NCI-H146 treated with DMSO at 0.1 percent for 48 hours (cell line): ENCODE results near the gene SEMA4B.
"Not testable (repeated sequence)": the region's sequence is repeated elsewhere in the genome, so short reads cannot be mapped to it uniquely, and the experiment has no call there.

Experiments
- DNase-seq: peaks from one replicate; lab custom pipeline; 2025; ENCODE audit not compliant: unreplicated experiment; lab: John Stamatoyannopoulos, UW

SEMA4B gene

GRCh38 chr15:90178468-90179435 is 22.4 kb upstream of the SEMA4B start:
- no peak for DNase-seq

- DNase-seq = no peak
Observed at GRCh38 chr15:90181776-90182175, 19.4 kb upstream of the SEMA4B start.

GRCh38 chr15:90184119-90184785 is 16.9 kb upstream of the SEMA4B start:
- peak; percentile 16 for DNase-seq

GRCh38 chr15:90184786-90185704 is 16.1 kb upstream of the SEMA4B start:
- DNase-seq = peak; percentile 56

- no peak for DNase-seq
Observed at GRCh38 chr15:90187257-90187868, 13.8 kb upstream of the SEMA4B start.

- DNase-seq = not testable (repeated sequence)
Observed at GRCh38 chr15:90188065-90188464, 13.1 kb upstream of the SEMA4B start.

GRCh38 chr15:90188914-90189748 is 12.0 kb upstream of the SEMA4B start:
- DNase-seq = no peak

- no peak for DNase-seq
Observed at GRCh38 chr15:90189781-90190467, 11.2 kb upstream of the SEMA4B start.

GRCh38 chr15:90190606-90191343 is 10.4 kb upstream of the SEMA4B start:
- DNase-seq = no peak

GRCh38 chr15:90191344-90191687 is 9.8 kb upstream of the SEMA4B start:
- no peak for DNase-seq

GRCh38 chr15:90191794-90192509 is 9.2 kb upstream of the SEMA4B start:
- no peak for DNase-seq

- DNase-seq = no peak
Observed at GRCh38 chr15:90192961-90193786, 8.0 kb upstream of the SEMA4B start.

GRCh38 chr15:90194655-90195054 is 6.5 kb upstream of the SEMA4B start:
- no peak for DNase-seq

GRCh38 chr15:90200534-90201129 is 498 bp upstream of the SEMA4B start:
- DNase-seq = no peak

- DNase-seq = no peak
Observed at GRCh38 chr15:90201944-90202375, 830 bp downstream of the SEMA4B start.

- DNase-seq = no peak
Observed at GRCh38 chr15:90202929-90203328, 1.8 kb downstream of the SEMA4B start.

GRCh38 chr15:90203473-90203872 is 2.3 kb downstream of the SEMA4B start:
- DNase-seq = no peak
